HG02981 (cell line): ENCODE results near the gene DSTN.
A peak's percentile ranks its signal among the peaks of the same experiment; 100 is the strongest.

ENCODE experiments used
- ATAC-seq: cut with Tn5 transposase; IDR thresholded peaks from one replicate; pipeline ENCODE4 v1.9.1; 2021; ENCODE audit warnings: mild to moderate bottlenecking, moderate library complexity; ENCODE audit not compliant: unreplicated experiment

The DSTN gene

GRCh38 chr20:17545127-17545526, 24.7 kb upstream of the DSTN start:
- no peak for ATAC-seq

GRCh38 chr20:17549131-17549530, 20.7 kb upstream of the DSTN start:
- no peak for ATAC-seq

DNA sequence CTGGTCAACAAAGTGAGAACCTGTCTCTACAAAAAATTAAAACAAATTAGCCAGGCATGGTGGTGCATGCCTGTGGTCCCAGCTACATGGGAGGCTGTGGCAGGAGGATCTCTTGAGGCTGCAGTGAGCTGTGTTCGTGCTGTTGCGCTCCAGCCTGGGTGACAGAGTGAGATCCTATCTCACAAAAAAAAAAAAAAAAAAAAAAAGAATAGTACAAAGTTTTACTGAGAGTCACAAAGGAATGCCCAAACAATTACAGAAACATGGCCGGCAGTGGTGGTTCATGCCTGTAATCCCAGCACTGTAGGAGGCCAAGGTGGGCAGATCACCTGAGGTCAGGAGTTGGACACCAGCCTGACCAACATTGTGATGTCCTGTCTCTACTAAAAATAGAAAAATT, 14.8 kb upstream of the DSTN start:
- no peak for ATAC-seq

- no peak for ATAC-seq
Measured at GRCh38 chr20:17556837-17557674, 12.8 kb upstream of the DSTN start.

DNA sequence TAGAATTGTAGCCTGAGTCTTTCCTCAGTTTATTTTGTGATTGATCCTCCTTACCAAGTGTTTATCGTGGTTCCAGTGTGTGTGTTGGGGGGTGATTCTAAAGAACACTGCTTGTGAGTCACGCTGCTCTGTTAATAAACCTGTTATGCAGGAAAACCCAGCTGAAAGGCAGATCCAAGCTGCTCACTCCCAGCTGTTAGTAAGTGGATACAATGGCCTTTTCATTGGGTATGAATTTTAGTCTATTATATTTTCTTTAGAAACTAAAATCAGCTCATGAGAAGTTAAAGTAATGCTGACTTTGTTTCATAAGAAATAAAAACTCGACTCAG, 12.2 kb upstream of the DSTN start:
- ATAC-seq, result no peak

GRCh38 chr20:17558154-17558940, 11.5 kb upstream of the DSTN start:
- ATAC-seq, result no peak

- no peak for ATAC-seq
Measured at GRCh38 chr20:17558941-17559304, 11.0 kb upstream of the DSTN start.

DNA sequence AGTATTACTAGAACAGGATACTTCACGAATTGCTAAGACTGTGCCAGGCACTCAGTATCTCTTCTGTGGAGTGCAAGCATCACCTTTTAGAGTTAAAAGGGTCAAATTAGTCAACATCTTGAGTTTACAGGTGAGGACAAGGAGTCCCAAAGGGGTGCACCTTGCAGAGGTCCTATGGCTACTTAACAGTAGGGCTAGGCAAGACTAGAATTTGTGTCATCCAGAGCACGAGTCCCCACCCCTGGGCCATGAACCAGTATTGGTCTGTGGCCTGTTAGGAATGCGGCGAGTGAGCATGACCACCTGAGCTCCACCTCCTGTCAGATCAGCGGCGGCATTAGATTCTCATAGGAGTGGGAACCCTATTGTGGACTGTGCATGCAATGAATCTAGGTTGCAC, 10.5 kb upstream of the DSTN start:
- ATAC-seq, result no peak

GRCh38 chr20:17560344-17561074, 9.4 kb upstream of the DSTN start:
- no peak for ATAC-seq

- no peak for ATAC-seq
Measured at GRCh38 chr20:17562804-17563305, 7.0 kb upstream of the DSTN start.

GRCh38 chr20:17565169-17565845, 4.6 kb upstream of the DSTN start:
- no peak for ATAC-seq

DNA sequence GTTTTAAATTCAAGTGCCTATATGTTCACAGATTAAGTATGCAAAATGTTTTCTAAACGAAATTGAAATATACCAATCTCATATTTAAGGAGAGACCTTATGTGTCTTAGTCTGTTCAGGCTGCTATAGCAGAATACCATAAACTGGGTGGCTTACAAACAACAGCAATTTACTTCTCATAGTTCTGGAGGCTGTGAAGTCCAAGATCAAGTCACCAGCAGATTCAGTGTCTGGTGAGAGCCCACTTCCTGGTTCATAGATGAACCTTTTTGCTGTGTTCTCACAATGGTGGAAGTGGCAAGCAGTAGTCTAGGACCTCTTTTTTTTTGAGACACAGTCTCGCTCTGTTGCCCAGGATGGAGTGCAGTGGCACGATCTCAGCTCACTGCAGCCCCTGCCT, 3.5 kb upstream of the DSTN start:
- no peak for ATAC-seq

- ATAC-seq, result no peak
Measured at GRCh38 chr20:17568045-17568788, 1.7 kb upstream of the DSTN start.

DNA sequence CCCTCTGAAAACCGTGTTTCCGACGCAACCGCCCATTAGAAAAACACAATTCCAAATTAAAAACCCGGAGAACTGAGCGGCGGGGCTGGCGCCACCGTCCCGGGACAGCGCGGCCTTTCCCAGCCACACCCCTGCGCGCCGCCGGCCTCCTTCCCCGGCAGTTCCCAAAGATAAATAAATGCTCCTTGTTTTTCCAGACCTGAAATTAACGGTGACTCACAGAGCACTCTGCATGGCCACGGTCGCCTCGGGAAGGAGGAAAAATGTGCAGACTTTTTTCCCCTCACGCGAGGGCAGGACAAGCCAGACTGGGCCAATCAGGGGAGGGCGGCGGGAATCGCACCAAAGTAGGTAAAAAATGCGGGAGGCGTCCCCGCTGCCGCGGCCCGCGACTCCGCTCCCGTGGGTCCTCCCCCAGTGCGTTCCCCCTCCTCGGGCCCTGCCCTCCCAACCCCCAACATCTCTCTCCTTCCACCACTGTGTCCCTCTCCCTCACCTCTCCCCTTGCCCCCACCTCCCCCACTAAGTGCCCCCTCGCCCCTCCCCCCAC, 828 bp upstream of the DSTN start:
- no peak for ATAC-seq

GRCh38 chr20:17570347-17571152, 675 bp downstream of the DSTN start:
- peak; percentile 39 for ATAC-seq

DNA sequence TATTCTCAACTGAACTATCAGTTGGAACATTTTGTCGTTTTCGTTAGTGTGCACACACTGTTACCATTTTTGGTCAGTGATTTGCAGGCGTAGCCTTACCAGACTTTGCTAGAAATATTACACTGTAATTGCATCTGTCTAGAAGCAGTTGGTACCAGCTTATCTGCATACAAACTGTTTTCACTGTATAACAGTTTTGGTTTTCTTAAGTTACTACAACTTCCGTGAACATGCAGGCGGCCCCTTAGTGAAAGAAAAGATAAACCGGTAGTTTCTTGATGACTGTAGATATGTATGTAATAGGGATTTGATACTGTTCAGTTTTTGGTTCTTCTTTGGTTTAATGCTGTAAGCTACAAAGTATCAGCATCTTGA, 1.3 kb downstream of the DSTN start:
- ATAC-seq, result no peak

DNA sequence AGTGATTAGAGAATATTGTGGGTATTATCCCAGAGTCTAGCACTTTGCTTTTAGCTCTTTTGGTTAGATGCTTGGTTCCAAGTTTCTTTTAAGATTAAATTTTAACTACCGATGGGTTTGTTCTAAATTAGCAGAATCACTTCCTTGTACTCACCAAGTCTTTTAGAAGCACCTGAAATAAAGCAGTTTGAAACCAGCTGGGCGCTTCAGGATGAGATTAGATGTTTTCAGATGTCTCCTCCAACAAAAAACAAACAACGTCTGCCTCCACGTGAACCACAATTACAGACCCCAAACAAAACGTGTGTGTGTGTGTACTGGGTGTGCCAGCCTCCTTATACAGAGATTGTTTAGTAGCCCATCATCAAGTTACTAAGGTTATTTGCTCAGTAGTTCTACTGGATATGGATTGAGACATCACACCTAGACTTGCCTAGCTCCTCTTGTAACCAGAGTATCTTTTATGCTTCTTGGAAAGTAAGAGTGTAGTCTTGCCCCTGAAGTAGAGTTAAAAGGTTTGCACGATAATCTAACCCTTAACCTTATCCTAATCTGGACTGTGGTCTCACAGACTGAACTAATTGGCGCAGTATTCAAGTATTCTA, 2.3 kb downstream of the DSTN start:
- ATAC-seq, result no peak

DNA sequence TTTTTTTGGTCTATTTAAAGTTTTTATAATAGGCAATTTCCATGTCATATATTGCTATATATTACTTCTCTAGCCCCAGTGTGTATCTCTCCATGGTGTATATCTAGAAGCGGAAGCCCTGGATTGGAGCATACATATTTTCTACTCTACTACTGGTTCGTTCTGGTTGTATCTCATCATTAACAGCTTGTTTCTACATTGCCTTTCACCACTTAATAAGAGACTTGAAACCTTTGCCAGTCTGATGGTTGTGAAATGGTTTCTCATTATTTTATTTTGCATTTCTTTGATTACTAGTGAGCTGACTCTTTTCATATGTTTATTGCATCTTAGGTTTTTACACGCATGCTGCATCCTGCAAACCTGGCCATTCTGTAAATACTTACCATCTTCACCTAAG, 3.6 kb downstream of the DSTN start:
- no peak for ATAC-seq

GRCh38 chr20:17576215-17576614, 6.3 kb downstream of the DSTN start:
- no peak for ATAC-seq
